Esophagus squamous epithelium (tissue), 5 donors: ENCODE results near the gene HYLS1. TPM values are rescaled to one million over a fixed set of nuclear protein-coding genes. Genes with fewer than 3 reads are reported as not detected.

Source experiments
- DNase-seq: peaks from one replicate; lab custom pipeline; 2025; lab: John Stamatoyannopoulos, UW
- H3K27ac ChIP-seq, 4 donors: fragments of 200-600 bp; sonication (generic); one replicate each; pipeline ENCODE4 v1.5.1; 2016 to 2019; ENCODE audit warnings: mild to moderate bottlenecking in 1 of 4
- H3K27me3 ChIP-seq, 4 donors: fragments of 200-600 bp; sonication (generic); 1 replicate in 3 of 4; 2 replicates in 1 of 4; pipeline versions ENCODE4 v1.5.1 to v1.6.0; 2017 to 2021; ENCODE audit warnings: antibody characterized with exemption in 1 of 4
- H3K36me3 ChIP-seq, 3 donors: fragments of 200-600 bp; sonication (generic); one replicate each; pipeline ENCODE4 v1.5.1; 2016 to 2019
- H3K4me1 ChIP-seq, 3 donors: fragments of 200-600 bp; sonication (generic); one replicate each; pipeline ENCODE4 v1.5.1; 2017 to 2019
- H3K4me3 ChIP-seq, 4 donors: fragments of 200-600 bp; sonication (generic); 1 replicate in 3 of 4; 2 replicates in 1 of 4; pipeline ENCODE4 v1.5.1; 2016 to 2019; ENCODE audit warnings: mild to moderate bottlenecking in 2 of 4, moderate library complexity in 1 of 4
- H3K9me3 ChIP-seq, 3 donors: fragments of 200-600 bp; sonication (generic); one replicate each; pipeline ENCODE4 v1.5.1; 2016 to 2019
- CTCF ChIP-seq, 6 experiments: fragments of 450-650 bp in 4 of 6; fragments of 200-600 bp in 2 of 6; sonication (generic) in 2 of 6; IDR thresholded peaks; one replicate each; pipeline ENCODE4 v1.5.1; 2016 to 2019; ENCODE audit warnings: antibody characterized with exemption in 6 of 6, mild to moderate bottlenecking in 4 of 6, moderate library complexity in 4 of 6
- POLR2A ChIP-seq, 4 donors: fragments of 450-650 bp; IDR thresholded peaks; one replicate each; pipeline ENCODE4 v1.6.1; 2017; ENCODE audit warnings: antibody characterized with exemption in 4 of 4, mild to moderate bottlenecking in 4 of 4, moderate library complexity in 3 of 4
- WGBS, 2 donors: methylation state at CpG; one replicate each; pipeline ENCODE4 v1.1.5; 2018; 5-methylcytosine and 5-hydroxymethylcytosine counted together
- intact Hi-C: fragments of 100-400 bp; cut with DNase I; formaldehyde crosslinking; loops from one replicate; pipeline ENCODE4 v1.15.0; 2022
- total RNA-seq, 4 donors: library from RNA; depleted of rRNA; stranded (reverse); fragments of >200 nt; gene quantifications; one replicate each; pipeline ENCODE4 v1.1.0, GENCODE V29; 2016
- donor health status: DM: yes; HTN: yes; CAD: no.

Gene HYLS1
- total RNA-seq, 4 donors from 2014 or later = 1.4 to 5.0 (median 4.0) TPM

GRCh38 chr11:125950178-125950490 lies 62.7 kb downstream of the HYLS1 start:
- Histone ChIP-seq H3K4me3 (no peak overlapping the region), H3K9me3 (no peaks in the 10 kb centered on the region), H3K36me3 (no peaks in the 10 kb centered on the region), H3K27me3 (peaks cover 0 to 9% (median 0%) of the 10 kb centered on the region in 4 donors), H3K27ac (no peak overlapping the region), H3K4me1 (peaks cover 13 to 37% (median 23%) of the 10 kb centered on the region in 3 donors)
- TF ChIP-seq POLR2A (IDR thresholded peaks at IDR 0.05) (no peak), CTCF (IDR thresholded peaks at IDR 0.05) (no peak)
- 85% methylated on average over 6 of the region's 11 CpGs; no CpG with 5 or more reads in 1 of the 2 donors for WGBS, 2 donors
- intact Hi-C loops = no loop called here
- DNase-seq = no peak

Other genes with a start within 250 kb of the HYLS1 start
- gene ACRV1, start 206.8 kb upstream of the HYLS1 start, total RNA-seq = not detected
- gene PATE1, start 141.4 kb upstream of the HYLS1 start, total RNA-seq = not detected
- gene PATE2, start 108.8 kb upstream of the HYLS1 start, total RNA-seq = 1 to 10 TPM in 1 of 4 donors, not detected in 3; 3.1 TPM
- gene PATE3, start 99.5 kb upstream of the HYLS1 start, total RNA-seq = not detected
- gene PATE4, start 54.4 kb upstream of the HYLS1 start, total RNA-seq = not detected
- 10 to 100 TPM in 2 of 4 donors, 1 to 10 TPM in 2; 9.2 to 11.9 (median 10.7) TPM for gene PUS3, start 15.5 kb downstream of the HYLS1 start, total RNA-seq
- under 1 TPM in 1 of 4 donors, not detected in 3; 0.38 TPM for gene DDX25, start 16.8 kb downstream of the HYLS1 start, total RNA-seq
- gene VSIG10L2, start 58.4 kb downstream of the HYLS1 start, total RNA-seq = under 1 TPM in 3 of 4 donors, not detected in 1; under 0.01 to 0.27 (median 0.09) TPM
- 1 to 10 TPM; 2.5 to 5.5 (median 3.4) TPM for gene CDON, start 175.2 kb downstream of the HYLS1 start, total RNA-seq